GF-D8 (cell line): ENCODE results near the gene HARBI1.

Source experiments
- DNase-seq: peaks from one replicate; lab custom pipeline; 2025; lab: John Stamatoyannopoulos, UW

The HARBI1 gene

DNA sequence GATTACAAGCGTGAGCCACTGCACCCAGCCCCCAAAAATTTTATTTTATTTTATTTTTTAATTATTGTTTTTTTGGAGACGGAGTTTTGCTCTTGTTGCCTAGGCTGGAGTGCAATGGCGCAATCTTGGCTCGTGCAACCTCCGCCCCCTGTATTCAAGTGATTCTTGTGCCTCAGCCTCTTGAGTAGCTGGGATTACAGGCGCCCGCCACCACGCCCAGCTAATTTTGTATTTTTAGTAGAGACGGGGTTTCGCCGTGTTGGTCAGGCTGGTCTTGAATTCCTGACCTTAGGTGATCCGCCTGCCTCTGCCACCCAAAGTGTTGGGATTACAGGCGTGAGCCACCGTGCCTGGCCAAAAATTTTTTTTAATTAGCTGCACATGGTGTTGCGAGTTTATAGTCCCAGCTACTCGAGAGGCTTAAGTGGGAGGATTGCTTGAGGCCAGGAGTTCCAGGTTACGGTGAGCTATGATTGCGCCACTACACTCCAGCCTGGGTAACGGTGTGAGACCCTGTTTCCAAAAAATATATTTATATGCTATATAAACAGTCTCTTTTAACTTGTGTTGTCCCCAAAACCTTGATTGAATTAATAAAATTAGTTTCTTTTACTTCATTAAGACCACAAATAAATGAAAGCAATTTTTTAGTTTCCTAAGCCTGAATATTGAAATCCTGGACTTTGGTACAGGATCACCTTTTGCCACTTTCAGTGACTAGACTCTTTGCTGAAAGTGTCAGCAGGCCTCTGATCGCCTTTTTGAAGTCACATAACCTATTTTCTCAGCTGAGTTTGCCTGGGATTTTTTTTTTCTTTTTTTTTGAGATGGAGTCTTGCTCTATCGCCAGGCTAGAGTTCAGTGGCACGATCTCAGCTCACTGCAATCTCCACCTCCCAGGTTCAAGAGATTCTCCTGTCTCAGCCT, 16.5 kb upstream of the HARBI1 start:
- no peak for DNase-seq

- DNase-seq, result no peak
These were observed 15.5 kb upstream of the HARBI1 start for GRCh38 chr11:46632502-46632901.

DNA sequence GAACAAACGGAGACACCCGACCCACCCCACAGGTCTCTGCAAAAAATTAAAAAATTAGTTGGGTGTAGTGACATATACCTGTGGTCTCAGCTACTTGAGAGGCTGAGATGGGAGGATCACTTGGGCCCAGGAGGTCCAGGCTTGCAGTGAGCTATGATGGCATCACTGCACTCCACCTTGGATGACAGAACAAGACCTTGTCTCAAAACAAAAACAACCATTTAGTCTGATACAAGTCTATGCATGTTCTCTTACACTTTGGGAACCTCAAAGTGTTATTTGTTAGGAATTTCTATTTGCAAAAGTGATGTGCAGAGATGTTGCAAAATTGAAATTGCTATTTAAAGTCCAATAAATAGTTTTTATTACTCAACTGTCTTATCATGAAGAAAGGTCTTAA, 14.6 kb upstream of the HARBI1 start:
- no peak for DNase-seq

DNA sequence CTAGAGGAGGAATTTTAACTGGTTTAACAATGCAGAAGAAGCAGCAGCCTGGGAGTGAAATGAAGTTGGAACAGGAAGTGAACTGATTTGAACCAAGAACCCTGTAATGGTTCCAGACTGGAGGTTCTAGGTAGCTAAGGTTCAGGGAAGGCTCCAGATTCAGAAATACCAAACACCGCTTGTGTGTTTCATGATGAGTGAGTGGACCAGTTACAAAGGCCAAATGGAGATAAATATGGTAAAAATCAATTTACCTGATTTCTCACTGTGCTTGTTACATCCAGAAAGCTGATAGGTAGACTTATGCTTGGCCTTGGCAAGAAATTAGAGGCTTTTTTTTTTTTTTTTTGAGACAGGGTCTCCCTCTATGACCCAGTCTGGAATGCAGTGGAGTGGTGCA, 13.2 kb upstream of the HARBI1 start:
- DNase-seq, result no peak

- no peak for DNase-seq
These were observed 11.9 kb upstream of the HARBI1 start for GRCh38 chr11:46628961-46629360.

GRCh38 chr11:46625406-46625805, 8.4 kb upstream of the HARBI1 start:
- no peak for DNase-seq

- no peak for DNase-seq
These were observed 1.8 kb upstream of the HARBI1 start for GRCh38 chr11:46618837-46619236.

DNA sequence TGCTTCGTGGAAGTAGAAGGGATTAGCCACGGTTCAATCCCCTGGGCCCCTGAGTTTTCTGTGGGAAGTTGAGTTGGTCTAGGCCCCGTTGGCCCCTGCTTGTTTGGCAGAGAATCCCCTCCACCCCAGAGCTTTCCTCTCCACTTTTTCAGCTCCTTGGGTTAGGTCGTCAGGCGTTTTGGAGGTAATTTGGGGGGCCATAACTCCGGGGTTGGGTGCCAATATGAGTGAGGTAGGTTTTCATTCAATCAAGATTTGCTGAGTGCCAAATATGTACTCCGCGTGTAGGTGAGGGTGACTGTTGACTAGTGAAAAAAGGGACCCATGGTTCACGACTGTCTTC, 916 bp upstream of the HARBI1 start:
- peak; percentile 40 for DNase-seq

DNA sequence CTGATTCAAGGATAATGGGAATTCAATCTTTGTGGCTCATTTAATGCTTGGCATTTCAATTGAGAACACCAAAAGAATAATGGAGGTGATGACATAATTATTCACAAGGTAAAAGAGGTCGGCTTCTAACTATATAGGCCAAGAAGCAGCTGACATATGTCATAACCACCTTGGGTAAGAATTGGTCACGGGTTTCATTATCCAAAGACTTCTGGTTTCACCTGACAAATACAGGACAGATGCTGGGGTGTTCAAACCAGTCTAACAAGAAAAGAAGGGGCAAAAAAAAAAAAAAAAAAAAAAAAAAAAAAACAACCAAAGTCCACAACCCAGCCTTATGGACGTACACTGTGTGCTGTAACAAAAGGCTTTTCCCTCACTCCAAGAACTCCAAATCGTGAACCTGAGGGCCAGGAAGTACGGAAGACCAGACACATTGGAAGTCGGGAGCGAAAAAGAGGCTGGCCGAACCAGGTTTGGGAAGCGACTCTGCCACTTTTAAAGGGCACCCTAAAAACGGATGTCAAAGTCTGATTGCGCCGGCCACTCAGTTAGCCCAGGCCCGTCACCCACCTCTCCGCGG, 385 bp downstream of the HARBI1 start:
- DNase-seq, result no peak

GRCh38 chr11:46615756-46616155, 1.3 kb downstream of the HARBI1 start:
- DNase-seq, result no peak

DNA sequence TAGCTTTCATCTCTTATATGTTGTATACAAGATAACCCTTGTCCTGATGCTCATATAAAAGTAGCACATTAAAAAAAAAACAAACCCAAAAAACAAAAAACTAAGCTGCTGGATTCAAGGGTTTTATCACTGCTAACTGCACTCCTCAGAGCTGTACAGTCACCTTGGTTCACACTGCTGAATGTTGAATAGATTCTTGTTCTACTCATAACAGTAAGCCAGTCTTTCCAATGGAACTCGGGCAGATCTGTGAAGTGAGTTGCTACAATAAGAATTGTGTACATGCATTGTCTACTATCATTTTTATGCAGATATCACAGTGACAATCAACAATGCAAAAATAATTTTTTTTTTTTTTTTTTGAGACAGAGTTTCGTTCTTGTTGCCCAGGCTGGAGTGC, 4.7 kb downstream of the HARBI1 start:
- DNase-seq, result no peak

DNA sequence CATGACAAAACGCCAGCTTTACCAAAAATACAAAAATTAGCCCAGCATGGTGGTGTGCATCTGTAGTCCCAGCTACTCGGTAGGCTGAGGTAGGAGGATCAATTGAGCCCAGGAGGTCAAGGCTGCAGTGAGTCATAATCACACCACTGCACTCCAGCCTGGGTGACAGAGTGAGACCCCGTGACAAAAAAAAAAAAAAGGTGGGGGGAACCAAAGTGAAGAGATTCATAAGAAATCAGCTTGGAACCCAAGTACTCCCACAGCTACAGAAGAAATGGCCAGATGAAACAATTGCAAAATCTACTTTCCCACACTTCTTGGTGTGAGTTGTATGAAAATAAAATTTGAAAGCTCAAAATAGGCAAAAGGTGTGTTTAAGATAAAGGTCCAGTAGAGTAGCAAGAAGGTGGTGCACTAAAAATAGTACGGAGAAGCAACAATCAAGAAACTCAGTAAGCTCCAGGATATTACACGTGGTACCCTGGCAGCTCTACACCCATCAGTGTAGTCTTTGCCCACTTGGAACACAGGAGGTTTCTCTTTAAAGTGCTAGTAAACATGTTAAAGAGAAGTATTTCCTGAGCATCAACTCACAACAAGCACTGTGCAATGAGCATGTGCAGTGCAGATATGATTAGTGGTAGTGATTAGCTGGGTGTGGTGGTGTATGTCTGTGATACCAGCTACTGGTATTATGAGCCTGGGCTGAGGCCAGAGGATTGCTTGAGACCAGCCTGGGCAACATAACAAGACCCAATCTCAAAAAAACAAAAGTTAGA, 5.3 kb downstream of the HARBI1 start:
- no peak for DNase-seq

- DNase-seq, result no peak
These were observed 7.6 kb downstream of the HARBI1 start for GRCh38 chr11:46609386-46609785.

DNA sequence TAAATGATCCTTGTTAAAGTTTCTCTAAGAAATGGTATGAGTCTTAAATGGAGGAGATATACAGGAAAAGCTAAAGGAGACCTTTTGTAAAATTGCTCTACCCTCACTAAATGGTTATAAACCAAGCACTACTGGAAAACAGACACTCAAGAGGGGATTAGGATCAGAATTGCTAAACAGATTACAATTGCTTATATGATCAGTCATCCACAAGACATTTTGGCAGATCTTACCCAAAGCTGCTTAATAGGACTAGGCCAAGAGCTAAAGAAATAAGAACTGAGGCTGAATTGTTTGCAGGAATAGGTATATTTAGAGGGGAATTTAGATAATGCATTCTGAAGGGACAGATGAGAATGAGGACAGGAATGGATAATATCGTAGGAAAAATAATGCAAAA, 9.5 kb downstream of the HARBI1 start:
- DNase-seq, result no peak

DNA sequence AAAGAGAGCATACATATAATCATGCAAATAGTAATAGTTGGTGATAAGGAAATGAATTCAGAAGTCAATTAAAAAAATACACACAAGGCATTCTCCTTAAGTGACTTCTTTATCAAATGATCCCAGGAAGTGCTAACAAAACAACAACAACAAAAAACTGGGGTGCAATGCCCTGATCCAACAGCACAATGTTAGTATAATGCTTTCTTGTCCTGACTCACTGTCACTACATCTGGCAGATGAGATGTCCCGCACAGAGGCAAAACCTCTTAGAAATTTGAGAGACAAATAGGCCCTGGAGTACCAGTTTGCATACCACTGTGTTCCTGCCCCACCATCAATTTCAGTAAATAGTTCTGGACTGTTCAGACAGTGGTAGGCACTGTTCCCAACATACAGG, 12.2 kb downstream of the HARBI1 start:
- DNase-seq, result no peak

GRCh38 chr11:46603704-46604308, 13.2 kb downstream of the HARBI1 start:
- DNase-seq, result no peak

GRCh38 chr11:46601129-46601528, 15.9 kb downstream of the HARBI1 start:
- DNase-seq, result no peak

DNA sequence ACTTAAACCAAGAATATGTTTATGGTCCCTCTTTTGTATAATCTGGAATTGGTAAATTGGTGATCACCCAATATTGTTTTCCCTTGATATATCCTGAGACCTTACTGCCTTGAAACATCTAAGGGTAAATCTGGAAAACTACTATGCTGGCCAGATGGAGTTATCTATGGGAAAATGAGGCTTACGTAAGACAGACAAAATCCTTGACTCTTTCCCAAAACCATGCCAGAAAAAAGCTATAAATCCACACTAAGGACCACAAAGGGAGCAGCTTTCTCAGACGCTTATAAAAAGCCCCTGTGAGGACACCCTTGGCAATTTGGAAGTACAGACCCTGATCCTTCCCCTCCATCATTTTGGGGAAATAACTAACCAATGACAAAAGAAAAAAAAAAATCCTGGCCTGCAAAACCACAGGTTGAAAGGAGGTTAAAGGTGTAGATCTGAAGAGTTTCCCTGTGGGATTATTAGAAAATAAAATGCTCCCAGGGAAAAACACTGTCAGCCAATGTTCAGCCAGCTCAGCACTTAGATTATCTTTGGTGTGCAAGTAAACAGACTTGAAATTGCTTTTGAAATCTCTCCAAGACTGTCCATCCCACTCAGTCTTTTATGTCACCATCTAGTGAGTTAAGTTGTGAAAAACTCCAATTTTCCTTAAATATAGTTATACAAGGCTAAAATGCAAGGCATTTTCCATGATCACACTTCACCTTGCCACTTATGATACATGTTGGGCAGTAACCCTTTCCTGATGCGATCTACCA, 16.6 kb downstream of the HARBI1 start:
- no peak for DNase-seq

DNA sequence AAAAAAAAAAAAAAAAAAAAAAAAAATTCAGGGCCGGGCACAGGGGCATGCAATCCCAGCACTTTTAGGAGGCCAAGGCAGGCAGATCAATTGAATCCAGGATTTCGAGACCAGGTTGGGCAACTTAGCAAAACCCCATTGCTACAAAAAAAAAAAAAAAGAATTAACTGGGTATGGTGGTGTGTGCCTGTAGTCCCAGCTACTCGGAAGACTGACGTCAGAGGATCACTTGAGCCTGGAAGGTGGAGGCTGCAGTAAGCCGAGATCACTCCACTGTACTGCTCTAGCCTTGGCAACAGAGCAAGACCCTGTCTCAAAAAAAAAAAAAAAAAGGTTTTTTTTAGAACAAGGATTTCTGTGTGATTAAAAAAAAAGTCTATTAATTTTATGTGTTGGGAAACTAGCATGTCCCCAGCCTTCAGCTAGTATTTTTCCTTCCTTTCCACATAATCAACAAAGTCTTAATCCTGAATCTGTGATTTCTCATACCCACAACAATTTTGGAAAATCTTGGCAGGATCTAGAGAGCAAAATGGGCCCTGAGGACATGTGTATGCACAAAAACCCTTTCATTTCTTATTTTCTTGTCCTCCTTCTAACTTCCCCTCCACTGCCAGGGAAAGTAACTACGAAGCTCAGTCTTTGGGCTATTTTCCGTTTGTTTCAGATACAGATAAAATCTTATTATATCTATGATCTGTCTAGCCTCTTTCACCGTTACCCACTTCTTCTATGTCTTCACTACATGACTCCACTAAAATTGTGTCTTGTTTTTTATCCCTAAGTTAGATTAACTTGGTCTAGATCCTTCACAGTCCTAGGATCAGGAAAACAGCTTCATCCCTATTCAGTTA, 17.5 kb downstream of the HARBI1 start:
- no peak for DNase-seq

DNA sequence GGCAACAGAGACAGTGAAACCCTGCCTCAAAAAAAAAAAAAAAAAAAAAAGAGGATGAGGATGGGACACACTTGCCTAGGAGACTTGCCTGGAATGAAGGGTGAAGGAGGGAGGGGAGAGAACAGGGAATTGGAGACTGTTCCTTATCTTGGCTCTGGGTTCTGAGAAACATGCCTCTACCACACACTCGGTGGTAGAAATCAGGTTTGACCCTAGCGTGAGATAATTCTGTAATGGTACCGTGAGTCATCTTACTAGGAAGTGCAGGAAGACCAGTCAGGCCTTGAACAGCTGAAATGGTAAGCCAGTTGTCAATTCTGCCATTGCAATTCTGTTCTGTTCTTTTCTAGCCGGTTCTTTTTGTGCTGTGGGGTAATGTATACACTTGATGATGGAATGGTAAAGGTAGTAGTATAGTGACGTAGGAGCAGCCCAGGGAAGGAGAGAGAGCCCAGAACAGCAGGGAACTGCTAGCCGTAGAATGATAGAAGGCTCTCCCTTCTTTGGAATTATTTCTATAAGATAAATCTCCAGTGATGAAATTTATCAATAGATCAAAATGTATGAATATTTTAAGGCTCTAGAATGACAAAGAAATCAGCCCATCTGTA, 19.3 kb downstream of the HARBI1 start:
- DNase-seq, result no peak
